K562 (cell line): ENCODE data around the gene CLEC17A. TPM values are rescaled to one million over a fixed set of nuclear protein-coding genes. Genes with fewer than 3 reads are reported as not detected.

Experiments
- ATAC-seq: fragments of 200-7000 bp; cut with Tn5 transposase; 3 replicates; pipeline ENCODE4 v1.9.1; 2020; ENCODE audit warnings: moderate library complexity
- BruUV-seq: library from RNA; stranded (reverse); fragments of 400-500 nt; replicated peaks from 2 replicates; lab custom pipeline; 2021; lab: Mats Ljungman, UMichigan
- CTCF ChIA-PET: fragments of 300-600 bp; formaldehyde crosslinking; extraction: SDS; loops from one replicate; lab custom pipeline; 2021; ENCODE audit warnings: low intra/inter-chr PET ratio; lab: Yijun Ruan, JAX
- POLR2A ChIA-PET: fragments of 300-600, 350-650 bp; sonication (Branson Sonifier 250); formaldehyde crosslinking; extraction: SDS; loops from one replicate; lab custom pipeline; 2021; ENCODE audit warnings: antibody characterized with exemption, inconsistent platforms; lab: Yijun Ruan, JAX
- DNase-seq, 4 experiments: peaks; one replicate each; pipeline versions ENCODE4 v3.0.0 to v3.0.0-alpha.2; 2011 to 2018; ENCODE audit warnings: low spot score in 3 of 4, mixed read lengths in 3 of 4; ENCODE audit errors: extremely low read depth in 1 of 4
- FAIRE-seq: peaks from 2 replicates; lab custom pipeline; 2011; peaks lifted over from hg19 to GRCh38; lab: Jason Lieb, UNC
- H2AFZ ChIP-seq: 2 replicates; pipeline ENCODE4 v1.6.0; 2011; ENCODE audit warnings: low read depth, low read length, control low read depth, inconsistent platforms
- H3K27ac ChIP-seq: fragments of 200-600 bp; 3 replicates; pipeline ENCODE4 v1.8.0; 2011; ENCODE audit warnings: low read depth, mild to moderate bottlenecking, control low read depth, inconsistent platforms, low read length, moderate library complexity, mixed read lengths; ENCODE audit errors: extremely low read depth
- H3K27me3 ChIP-seq, 2 experiments: fragments of 300-600 bp in 1 of 2; 2 replicates in 1 of 2; 3 replicates in 1 of 2; pipeline versions ENCODE4 v1.6.0 to v1.8.0; 2011; ENCODE audit warnings: inconsistent platforms in 2 of 2, low read length in 2 of 2, mild to moderate bottlenecking in 1 of 2, mixed read lengths in 1 of 2, moderate library complexity in 1 of 2; ENCODE audit not compliant: control insufficient read depth in 2 of 2, insufficient read depth in 2 of 2
- H3K36me3 ChIP-seq: fragments of 300-600 bp; 3 replicates; pipeline ENCODE4 v1.8.0; 2011; ENCODE audit warnings: mild to moderate bottlenecking, low read length, inconsistent platforms; ENCODE audit not compliant: control insufficient read depth, insufficient read depth
- H3K4me1 ChIP-seq, 2 experiments: fragments of 200-600 bp in 1 of 2; replicated peaks in 1 of 2; 2 replicates in 1 of 2; 3 replicates in 1 of 2; pipeline versions ENCODE4 v1.5.1 to v1.8.0; 2011; ENCODE audit warnings: inconsistent platforms in 2 of 2, low read length in 2 of 2, mild to moderate bottlenecking in 1 of 2, mixed read lengths in 1 of 2, moderate library complexity in 1 of 2; ENCODE audit not compliant: control insufficient read depth in 2 of 2, insufficient read depth in 2 of 2
- H3K4me2 ChIP-seq: 2 replicates; pipeline ENCODE4 v1.6.1; 2011; ENCODE audit warnings: low read length, control low read depth, inconsistent platforms, mixed read lengths; ENCODE audit not compliant: insufficient read depth
- H3K4me3 ChIP-seq: fragments of 200-600 bp; sonication (generic), shearing (Covaris generic); 2 replicates; pipeline ENCODE4 v1.5.1; 2016; ENCODE audit warnings: control low read depth, inconsistent platforms
- H3K79me2 ChIP-seq: fragments of 200-600 bp; 3 replicates; pipeline ENCODE4 v1.8.0; 2011; ENCODE audit warnings: low read length, inconsistent platforms; ENCODE audit not compliant: control insufficient read depth, insufficient read depth
- H3K9ac ChIP-seq, 2 experiments: 2 replicates each; pipeline versions ENCODE4 v1.6.0 to v1.6.1; 2011; ENCODE audit warnings: low read depth in 2 of 2, low read length in 2 of 2, control low read depth in 1 of 2, inconsistent platforms in 1 of 2, mild to moderate bottlenecking in 1 of 2, mixed read lengths in 1 of 2; ENCODE audit not compliant: insufficient read depth in 1 of 2
- H3K9me1 ChIP-seq: one replicate; pipeline ENCODE4 v1.6.0; 2011; ENCODE audit warnings: inconsistent platforms, mild to moderate bottlenecking, low read length, moderate library complexity; ENCODE audit not compliant: control insufficient read depth, insufficient read depth
- H3K9me3 ChIP-seq: replicated peaks from 2 replicates; pipeline ENCODE4 v1.5.1; 2011; ENCODE audit warnings: low read depth, low read length, inconsistent platforms; ENCODE audit not compliant: control insufficient read depth, insufficient read depth
- H4K20me1 ChIP-seq: replicated peaks from 2 replicates; pipeline ENCODE4 v1.6.1; 2011; ENCODE audit warnings: low read length, inconsistent platforms, mixed read lengths; ENCODE audit not compliant: control insufficient read depth, insufficient read depth
- ARNT ChIP-seq, 2 experiments: fragments of 450-650 bp; IDR thresholded peaks; 2 replicates each; pipeline ENCODE4 v1.6.1; 2016; ENCODE audit warnings: mild to moderate bottlenecking in 1 of 2
- ASH1L ChIP-seq: fragments of 450-650 bp; IDR thresholded peaks from 2 replicates; pipeline ENCODE4 v1.6.1; 2018; ENCODE audit warnings: borderline replicate concordance, mild to moderate bottlenecking, low read depth; ENCODE audit not compliant: partially characterized antibody
- EP300 ChIP-seq: IDR thresholded peaks from 2 replicates; pipeline ENCODE4 v1.6.1; 2012; ENCODE audit warnings: low read length, improper control_type of control experiment
- FOXA1 ChIP-seq: fragments of 450-650 bp; IDR thresholded peaks from 2 replicates; pipeline ENCODE4 v1.6.1; 2016; ENCODE audit warnings: mild to moderate bottlenecking, borderline replicate concordance
- FOXJ2 ChIP-seq: fragments of 200-800 bp; sonication (Bioruptor generic); IDR thresholded peaks from 2 replicates; pipeline ENCODE4 v1.6.1; 2016; ENCODE audit warnings: missing genetic modification characterization, missing compliant biosample characterization
- GABPB1 ChIP-seq: sonication (generic); formaldehyde crosslinking; IDR thresholded peaks from 2 replicates; pipeline ENCODE4 v1.8.0; 2022; ENCODE audit warnings: mild to moderate bottlenecking, missing genetic modification reagents
- GATA2 ChIP-seq: sonication (generic); formaldehyde crosslinking; IDR thresholded peaks from 2 replicates; pipeline ENCODE4 v1.4.0; 2020; ENCODE audit warnings: mild to moderate bottlenecking, missing genetic modification reagents
- HDAC8 ChIP-seq: fragments of 450-650 bp; IDR thresholded peaks from 2 replicates; pipeline ENCODE4 v1.6.1; 2016; ENCODE audit warnings: mild to moderate bottlenecking, missing genetic modification characterization, moderate library complexity, missing compliant biosample characterization
- MBD2 ChIP-seq: sonication (generic); IDR thresholded peaks from 2 replicates; pipeline ENCODE4 v1.6.1; 2016; ENCODE audit warnings: low read depth, borderline replicate concordance
- NCOA2 ChIP-seq, 2 experiments: fragments of 450-650 bp; IDR thresholded peaks; 2 replicates each; pipeline ENCODE4 v1.6.1; 2018; ENCODE audit warnings: mild to moderate bottlenecking in 2 of 2, moderate library complexity in 1 of 2; ENCODE audit not compliant: partially characterized antibody in 2 of 2
- POLR2A ChIP-seq: fragments of 450-650 bp; conservative IDR thresholded peaks from 2 replicates; pipeline ENCODE4 v1.6.1; 2016
- SUPT5H ChIP-seq: fragments of 450-650 bp; IDR thresholded peaks from 2 replicates; pipeline ENCODE4 v1.6.1; 2016
- ZNF398 ChIP-seq: fragments of 250-450 bp; sonication (Bioruptor Pico); IDR thresholded peaks from 2 replicates; pipeline ENCODE4 v1.8.0; 2021; ENCODE audit warnings: moderate library complexity, mild to moderate bottlenecking, inconsistent platforms
- ZNF408 ChIP-seq: fragments of 250-450 bp; sonication (Bioruptor Pico); IDR thresholded peaks from 2 replicates; pipeline ENCODE4 v1.4.0; 2020; ENCODE audit warnings: low read depth, mild to moderate bottlenecking, moderate library complexity
- WGBS: fragments of 100-300 bp; shearing (Covaris generic); methylation state at CpG from one replicate; pipeline ENCODE4 v1.1.6; 2016; ENCODE audit warnings: low coverage, mixed read lengths; ENCODE audit not compliant: insufficient coverage; ENCODE audit errors: missing lambda C conversion rate; 5-methylcytosine and 5-hydroxymethylcytosine counted together
- in situ Hi-C: fragments of 300-500 bp; cut with MboI; formaldehyde crosslinking; loops from 4 replicates; pipeline ENCODE4 v1.15.0; 2018; ENCODE audit warnings: inconsistent platforms, mixed read lengths
- intact Hi-C: fragments of 100-400 bp; cut with micrococcal nuclease; formaldehyde crosslinking; loops from 2 replicates; pipeline ENCODE4 v1.14.2; 2022
- polyA plus RNA-seq, 8 experiments: library from polyadenylated mRNA; depleted of rRNA in 4 of 8; stranded (reverse) in 5 of 8; unstranded in 3 of 8; fragments of >200 nt; fragmentation: Nextera tagmentation in 2 of 8; fragmentation: Illumina TruSeq in 1 of 8; extraction: Ambion mirVana in 2 of 8; extraction: Trizol in 1 of 8; gene quantifications; 2 replicates each; pipeline versions ENCODE4 v1.2.1 to v1.2.3, GENCODE V29; 2011 to 2014; ENCODE audit warnings: inconsistent platforms in 1 of 8, missing spikeins in 1 of 8
- total RNA-seq, 7 experiments: library from RNA; depleted of rRNA in 6 of 7; stranded (reverse); fragments of >200 nt in 6 of 7; fragmentation: Illumina TruSeq in 2 of 7; extraction: Trizol in 2 of 7; gene quantifications; 2 replicates each; pipeline versions ENCODE4 v1.2.1 to v1.2.3, GENCODE V29; 2011 to 2021; ENCODE audit warnings: low replicate concordance in 1 of 7
- TF ChIP-seq, protein P1 (sequence below): fragments of 250-450 bp; sonication (Bioruptor Pico); IDR thresholded peaks from 2 replicates; pipeline ENCODE4 v1.4.0; 2020; ENCODE audit warnings: borderline replicate concordance
- TF ChIP-seq, protein P2 (sequence below): fragments of 250-450 bp; sonication (Bioruptor Pico); IDR thresholded peaks from 2 replicates; pipeline ENCODE4 v1.8.0; 2022; ENCODE audit warnings: moderate library complexity, mild to moderate bottlenecking, inconsistent platforms

CLEC17A gene
- total and polyA plus RNA-seq, 9 of the 15 experiments (the other 6 are each of a cell fraction or from before 2014, with no cell fraction given): 0.03 TPM; not detected in 8

DNA sequence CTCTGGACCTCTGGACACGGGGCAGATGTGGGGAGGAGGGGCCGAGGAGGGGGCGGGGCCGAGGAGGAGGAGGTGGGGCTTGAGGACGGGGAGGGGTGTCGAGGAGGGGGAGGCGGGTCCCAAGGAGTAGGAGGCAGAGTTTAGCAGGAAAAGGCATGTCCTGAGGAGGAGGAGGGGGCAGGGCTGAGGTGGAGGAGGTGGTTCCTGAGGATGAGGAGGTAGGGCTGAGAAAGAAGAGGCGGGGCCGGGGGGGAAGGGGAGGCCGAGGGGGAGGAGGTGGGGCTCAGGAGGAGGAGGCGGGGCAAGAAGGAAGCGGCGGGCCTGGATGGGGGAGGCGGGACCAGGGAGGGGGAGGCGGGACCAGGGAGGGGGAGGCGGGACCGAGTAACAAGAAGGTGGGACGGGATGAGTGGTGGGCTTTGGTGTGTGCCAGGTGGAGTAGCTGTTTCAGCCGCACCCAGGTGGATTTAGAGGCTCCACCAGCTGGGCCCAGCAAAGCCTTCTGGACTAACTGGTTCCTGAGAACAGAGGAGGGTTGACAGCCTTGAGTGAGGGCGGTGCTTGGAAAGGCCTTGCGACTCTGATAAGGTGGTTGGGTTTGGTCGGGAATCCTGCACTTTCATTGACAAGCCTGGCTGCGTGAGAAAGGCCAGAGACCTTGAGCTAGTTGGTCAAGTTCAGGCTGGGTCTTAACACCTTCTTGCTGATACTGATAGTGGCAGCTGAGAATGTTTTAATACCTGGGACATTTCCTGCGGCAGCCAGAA, 45.8 kb upstream of the CLEC17A start (continued):
- TF ChIP-seq ZNF408 (CRISPR knock-in tag) (no peak), FOXA1 (no peak), ARNT (IDR thresholded peaks at IDR 0.05) (0 out of 4 replicates have a peak, but pooled peaks of 1 of the 2 experiments have one; percentile 42), MBD2 (peak; percentile 2; the same call in 1 of the 2 replicates), POLR2A (peak; percentile 46; the same call in 1 of the 2 replicates), GATA2 (peak; percentile 22; the same call in 1 of the 2 replicates), SUPT5H (no peak)
- TF ChIP-seq, protein P1, sequence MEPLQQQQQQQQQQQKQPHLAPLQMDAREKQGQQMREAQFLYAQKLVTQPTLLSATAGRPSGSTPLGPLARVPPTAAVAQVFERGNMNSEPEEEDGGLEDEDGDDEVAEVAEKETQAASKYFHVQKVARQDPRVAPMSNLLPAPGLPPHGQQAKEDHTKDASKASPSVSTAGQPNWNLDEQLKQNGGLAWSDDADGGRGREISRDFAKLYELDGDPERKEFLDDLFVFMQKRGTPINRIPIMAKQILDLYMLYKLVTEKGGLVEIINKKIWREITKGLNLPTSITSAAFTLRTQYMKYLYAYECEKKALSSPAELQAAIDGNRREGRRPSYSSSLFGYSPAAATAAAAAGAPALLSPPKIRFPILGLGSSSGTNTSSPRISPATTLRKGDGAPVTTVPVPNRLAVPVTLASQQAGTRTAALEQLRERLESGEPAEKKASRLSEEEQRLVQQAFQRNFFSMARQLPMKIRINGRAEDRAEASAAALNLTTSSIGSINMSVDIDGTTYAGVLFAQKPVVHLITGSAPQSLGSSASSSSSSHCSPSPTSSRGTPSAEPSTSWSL (CRISPR knock-in tag): no peak

DNA sequence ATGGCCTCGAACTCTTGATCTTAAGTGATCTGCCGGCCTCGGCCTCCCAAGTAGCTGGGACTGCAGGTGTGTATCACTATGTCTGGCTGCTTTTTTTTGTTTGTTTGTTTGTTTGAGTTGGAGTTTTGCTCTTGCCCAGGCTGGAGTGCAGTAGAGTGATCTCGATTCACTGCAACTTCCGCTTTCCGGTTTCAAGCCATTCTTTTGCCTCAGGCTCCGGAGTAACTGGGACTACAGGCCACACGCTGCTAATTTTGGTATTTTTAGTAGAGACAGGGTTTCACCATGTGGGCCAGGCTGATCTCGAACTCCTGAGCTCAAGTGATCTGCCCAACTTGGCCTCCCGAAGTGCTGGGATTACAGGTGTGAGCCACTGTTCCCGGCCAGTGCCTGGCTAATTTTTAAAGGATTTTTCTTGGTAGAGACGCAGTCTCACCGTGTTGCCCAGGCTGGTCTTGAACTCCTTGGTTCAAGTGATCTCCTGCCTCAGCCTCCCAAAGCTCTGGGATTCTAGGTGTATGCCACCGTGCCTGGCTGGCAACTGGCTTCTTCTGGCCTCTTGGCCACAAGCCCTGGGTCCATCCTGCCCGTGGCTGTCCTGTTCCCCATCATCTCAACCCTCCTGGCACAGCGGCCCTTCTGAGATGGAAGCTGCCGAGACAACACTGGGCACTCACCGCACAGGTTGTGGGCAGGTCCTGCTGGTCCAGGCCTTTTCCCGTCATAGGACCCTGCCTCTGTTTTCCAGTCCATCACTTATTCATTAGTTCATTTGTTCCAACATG, 42.0 kb upstream of the CLEC17A start:
- ATAC-seq (no peak), DNase-seq (no peak), FAIRE-seq (no peak)
- H3K4me1 ChIP-seq: peaks cover 26 to 52% of the 10 kb centered on the region in 2 experiments; a peak in 4 of 5 replicates
- in situ Hi-C loops: no loop called here
- CTCF ChIA-PET: no interaction called here
- H4K20me1 ChIP-seq: peaks cover 18% of the 10 kb centered on the region
- H3K9me3 ChIP-seq: no peaks in the 10 kb centered on the region
- intact Hi-C loops: no loop called here
- H2AFZ ChIP-seq: no peak overlapping the region
- no TSS peak for BruUV-seq
- 90% methylated on average over 18 of the region's 19 CpGs for WGBS
- H3K9ac ChIP-seq: peak overlapping the region in 1 of 2 experiments; percentile 48; a peak in 1 of 4 replicates
- H3K4me3 ChIP-seq: no peak overlapping the region
- H3K36me3 ChIP-seq: peaks cover 26% of the 10 kb centered on the region; the same call in 1 of the 3 replicates
- H3K79me2 ChIP-seq: peaks cover 80% of the 10 kb centered on the region
- H3K4me2 ChIP-seq: no peak overlapping the region
- no peak overlapping the region for H3K27ac ChIP-seq
- POLR2A ChIA-PET: no interaction called here
- H3K27me3 ChIP-seq: no peaks in the 10 kb centered on the region
- H3K9me1 ChIP-seq: no peaks in the 10 kb centered on the region
- TF ChIP-seq, protein P2, sequence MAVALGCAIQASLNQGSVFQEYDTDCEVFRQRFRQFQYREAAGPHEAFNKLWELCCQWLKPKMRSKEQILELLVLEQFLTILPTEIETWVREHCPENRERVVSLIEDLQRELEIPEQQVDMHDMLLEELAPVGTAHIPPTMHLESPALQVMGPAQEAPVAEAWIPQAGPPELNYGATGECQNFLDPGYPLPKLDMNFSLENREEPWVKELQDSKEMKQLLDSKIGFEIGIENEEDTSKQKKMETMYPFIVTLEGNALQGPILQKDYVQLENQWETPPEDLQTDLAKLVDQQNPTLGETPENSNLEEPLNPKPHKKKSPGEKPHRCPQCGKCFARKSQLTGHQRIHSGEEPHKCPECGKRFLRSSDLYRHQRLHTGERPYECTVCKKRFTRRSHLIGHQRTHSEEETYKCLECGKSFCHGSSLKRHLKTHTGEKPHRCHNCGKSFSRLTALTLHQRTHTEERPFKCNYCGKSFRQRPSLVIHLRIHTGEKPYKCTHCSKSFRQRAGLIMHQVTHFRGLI (CRISPR knock-in tag): no peak
- no peak for TF ChIP-seq HDAC8
- no peak for TF ChIP-seq EP300
- TF ChIP-seq ASH1L: no peak
- TF ChIP-seq ZNF398: no peak
- no peak for TF ChIP-seq GABPB1 (CRISPR knock-in tag)
- TF ChIP-seq NCOA2 (IDR thresholded peaks at IDR 0.05; ENCODE audit: partially characterized antibody in 2 of 2): no peak
- TF ChIP-seq FOXJ2 (tag): no peak
